GM18499 (cell line): Measurements from ENCODE around the gene RAB3A.

Experiments used
- ATAC-seq: cut with Tn5 transposase; IDR thresholded peaks from one replicate; pipeline ENCODE4 v1.9.1; 2021; ENCODE audit warnings: moderate number of reproducible peaks; ENCODE audit not compliant: insufficient read depth, unreplicated experiment

The RAB3A gene, protein sequence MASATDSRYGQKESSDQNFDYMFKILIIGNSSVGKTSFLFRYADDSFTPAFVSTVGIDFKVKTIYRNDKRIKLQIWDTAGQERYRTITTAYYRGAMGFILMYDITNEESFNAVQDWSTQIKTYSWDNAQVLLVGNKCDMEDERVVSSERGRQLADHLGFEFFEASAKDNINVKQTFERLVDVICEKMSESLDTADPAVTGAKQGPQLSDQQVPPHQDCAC

DNA sequence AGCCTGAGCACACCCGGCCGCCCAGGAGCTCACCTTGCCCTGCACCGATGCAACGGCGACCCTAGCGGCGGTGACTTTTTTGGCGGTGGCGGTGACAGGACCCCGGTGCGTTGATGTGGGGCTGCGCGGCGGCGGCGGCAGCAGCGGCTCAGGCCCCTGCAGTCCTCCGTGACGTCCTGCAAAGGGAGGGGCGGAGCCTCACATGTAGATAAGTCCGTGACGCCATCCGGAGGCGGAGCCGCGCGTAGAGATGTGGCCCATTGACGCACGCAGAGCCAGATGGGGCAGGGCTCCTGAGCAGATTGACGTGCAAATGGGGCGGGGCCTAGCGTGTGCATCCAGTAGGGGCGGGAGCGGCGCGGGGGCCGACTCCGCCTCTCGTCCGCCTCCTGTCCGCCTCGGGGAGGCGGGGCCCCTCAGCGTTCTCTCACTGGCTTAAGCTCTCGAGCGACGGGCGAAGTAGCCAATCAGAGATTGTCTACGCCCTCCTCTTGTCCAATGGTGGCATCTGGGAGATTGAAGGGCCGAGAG is at the start of gene RAB3A:
Gene RAB3A (minus strand): TSS at position 180 of the 531 bp plus-strand sequence. CDS start 1,302 bp downstream, outside the sequence.
- ATAC-seq: peak; percentile 93

DNA sequence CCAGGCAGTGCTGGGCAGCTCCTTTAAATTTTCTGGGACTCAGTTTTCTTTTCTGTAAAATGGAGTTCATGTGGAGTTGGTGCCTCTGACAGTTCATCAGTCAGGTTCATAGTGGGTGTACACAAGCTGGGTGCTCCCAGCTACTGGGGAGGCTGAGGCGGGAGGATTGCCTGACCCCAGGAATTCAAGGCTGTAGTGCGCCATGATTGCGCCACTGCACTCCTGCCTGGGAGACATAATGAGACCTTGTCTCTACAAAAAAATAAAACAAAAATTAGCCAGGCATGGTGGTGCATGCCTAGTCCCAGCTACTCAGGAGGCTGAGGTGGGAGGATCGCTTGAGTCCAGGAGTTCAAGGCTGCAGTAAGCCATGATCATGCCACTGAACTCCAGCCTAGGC is 49.3 kb upstream of the RAB3A start:
- no peak for ATAC-seq

DNA sequence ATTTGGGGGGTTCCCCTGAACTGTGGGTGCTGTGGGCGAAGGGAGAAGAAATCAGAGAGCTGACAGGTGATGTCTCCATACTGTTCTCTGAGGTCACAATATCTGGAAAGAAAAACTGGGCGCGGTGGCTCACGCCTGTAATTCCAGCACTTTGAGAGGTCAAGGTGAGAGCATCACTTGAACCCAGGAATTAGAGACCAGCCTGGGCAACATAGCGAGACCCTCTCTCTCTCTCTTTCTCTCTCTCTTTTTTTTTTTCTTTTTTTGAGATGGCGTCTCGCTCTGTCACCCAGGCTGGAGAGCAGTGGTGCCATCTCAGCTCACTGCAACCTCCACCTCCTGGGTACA is 48.5 kb upstream of the RAB3A start:
- ATAC-seq: no peak

DNA sequence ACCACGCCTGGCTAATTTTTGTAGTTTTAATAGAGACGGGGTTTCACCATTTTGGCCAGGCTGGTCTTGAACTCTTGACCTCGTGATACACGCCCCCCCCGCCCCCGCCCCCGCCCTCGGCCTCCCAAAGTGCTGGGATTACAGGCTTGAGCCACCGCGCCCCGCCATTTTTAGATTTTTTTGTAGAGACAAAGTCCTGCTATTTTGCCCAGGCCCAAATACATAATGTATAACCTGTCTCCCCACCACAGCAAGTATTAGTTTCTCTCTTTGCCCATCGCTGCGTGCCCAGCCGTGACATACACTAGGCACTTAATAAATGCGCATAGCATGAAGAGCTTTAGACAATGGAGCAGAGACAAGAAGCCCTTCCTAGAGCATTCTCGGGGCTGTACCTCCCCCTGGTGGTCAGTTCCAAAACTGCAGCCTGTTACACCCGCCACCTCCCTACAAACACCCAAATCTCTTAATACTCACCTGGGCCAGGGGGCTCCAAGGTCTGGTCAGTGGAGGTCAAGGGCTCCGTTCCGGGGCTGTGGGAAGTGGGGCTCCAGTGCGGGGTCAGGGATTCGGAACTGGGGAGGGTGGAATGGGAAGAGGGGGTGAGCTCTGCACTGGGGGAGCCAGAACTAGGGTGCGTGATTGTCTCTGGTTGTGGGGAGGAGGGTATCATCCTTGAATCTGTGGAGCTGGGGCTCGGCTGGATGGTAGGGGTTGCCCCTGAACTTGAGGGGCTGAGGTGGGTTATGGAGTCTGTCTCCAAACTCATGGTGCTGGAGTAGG is 47.9 kb upstream of the RAB3A start:
- no peak for ATAC-seq

DNA sequence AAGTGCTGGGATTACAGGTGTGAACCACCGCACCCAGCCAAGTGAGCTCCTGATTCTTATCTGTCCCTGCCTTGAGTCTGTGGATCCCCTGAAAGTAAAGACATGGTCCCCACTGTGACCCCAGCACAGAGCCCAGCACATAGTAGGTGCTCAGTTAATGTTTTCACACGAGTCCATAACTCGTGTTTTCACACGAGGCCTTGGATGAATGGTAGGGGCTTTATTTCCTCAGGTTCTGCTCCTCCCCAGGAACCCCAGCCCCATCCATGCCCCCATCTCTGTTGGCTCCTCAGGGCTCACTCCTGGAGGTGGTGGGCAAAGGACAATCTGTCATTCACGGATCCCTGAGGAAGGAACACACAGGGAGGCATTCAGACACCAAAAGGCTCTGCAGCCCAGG is 46.0 kb upstream of the RAB3A start:
- no peak for ATAC-seq

DNA sequence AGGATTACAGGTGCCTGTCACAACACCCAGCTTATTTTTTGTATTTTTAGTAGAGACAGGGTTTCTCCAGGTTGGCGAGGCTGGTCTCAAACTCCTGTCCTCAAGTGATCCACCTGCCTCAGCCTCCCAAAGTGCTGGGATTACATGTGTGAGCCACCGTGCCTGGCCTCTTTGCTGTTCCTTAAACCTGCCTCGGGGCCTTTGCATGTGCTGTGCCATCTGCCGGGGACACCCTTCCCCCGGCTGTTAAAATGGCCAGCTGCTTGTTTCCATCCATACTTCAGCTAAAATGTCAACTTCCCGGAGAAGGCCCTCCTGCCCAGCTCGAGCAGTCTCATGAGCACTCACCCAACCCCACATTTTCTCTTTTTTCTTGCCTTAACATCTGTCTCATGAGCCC is 41.5 kb upstream of the RAB3A start:
- no peak for ATAC-seq

DNA sequence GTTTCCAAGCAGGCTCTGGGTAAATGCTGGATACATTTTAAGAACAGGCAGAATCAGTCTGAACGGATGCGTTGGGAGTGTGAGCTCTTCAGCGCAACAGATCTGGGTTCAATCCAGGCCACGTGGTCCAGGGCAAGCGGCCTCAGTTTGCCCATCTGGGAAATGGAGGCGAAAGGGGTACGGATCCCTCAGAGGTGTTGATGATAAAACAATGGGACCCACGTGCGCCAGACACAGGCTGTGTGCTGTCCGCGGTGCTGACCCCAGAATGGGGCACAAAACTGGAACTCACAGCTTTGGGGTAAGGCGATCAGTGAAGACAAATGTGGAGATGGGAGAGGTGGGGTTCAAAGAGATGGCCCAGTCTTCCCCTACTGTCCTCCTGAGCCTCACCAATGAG is 35.5 kb upstream of the RAB3A start:
- ATAC-seq: no peak

DNA sequence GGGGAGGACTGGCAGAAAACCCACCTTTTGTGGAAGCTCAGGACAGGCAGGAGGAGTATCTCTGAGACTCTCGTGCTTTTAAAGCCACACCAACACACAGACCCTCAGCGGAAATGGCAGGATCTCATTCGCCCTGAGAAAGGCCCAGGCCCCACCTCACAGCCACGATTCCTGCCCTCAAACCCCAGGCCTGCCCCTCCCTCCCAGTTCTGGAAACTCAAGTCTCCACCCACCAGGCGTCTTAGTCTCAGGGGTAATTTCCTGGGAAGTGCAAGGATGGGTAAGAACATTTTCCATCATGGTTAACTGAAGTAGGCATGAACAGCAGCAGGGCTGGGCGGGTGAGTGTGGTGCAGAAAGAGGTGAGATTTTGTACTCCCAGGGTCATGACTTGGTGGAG is 30.4 kb upstream of the RAB3A start:
- ATAC-seq: no peak

DNA sequence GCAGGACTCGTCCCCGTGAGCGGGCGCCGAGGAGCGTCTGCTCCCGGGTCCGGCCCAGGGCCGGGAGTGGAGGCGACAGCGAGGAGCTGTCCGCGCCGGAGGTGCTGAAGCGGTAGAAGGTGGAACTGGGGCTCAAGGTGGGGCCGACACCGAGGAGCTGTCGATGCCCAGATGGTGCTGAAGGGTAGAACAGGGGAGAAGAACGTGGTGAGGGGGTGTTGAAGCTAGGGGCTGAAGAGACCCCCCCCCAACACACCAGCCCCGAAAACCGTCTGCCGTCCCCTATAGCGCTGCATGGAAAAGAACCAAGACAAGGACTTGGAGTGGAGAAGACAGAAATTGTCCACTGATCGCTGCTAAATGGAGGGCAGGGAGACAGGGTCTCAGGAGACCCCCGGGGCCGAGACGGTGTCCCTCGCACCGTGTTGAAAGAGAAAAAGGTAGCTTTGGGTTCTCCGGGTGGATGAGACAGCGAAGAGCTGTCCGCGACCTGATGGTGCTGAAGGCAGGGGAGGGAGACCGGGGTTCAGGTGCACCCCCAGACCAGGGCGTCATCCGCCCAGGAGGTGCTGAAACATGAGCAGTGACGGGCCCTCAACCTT is 29.5 kb upstream of the RAB3A start:
- ATAC-seq: no peak

DNA sequence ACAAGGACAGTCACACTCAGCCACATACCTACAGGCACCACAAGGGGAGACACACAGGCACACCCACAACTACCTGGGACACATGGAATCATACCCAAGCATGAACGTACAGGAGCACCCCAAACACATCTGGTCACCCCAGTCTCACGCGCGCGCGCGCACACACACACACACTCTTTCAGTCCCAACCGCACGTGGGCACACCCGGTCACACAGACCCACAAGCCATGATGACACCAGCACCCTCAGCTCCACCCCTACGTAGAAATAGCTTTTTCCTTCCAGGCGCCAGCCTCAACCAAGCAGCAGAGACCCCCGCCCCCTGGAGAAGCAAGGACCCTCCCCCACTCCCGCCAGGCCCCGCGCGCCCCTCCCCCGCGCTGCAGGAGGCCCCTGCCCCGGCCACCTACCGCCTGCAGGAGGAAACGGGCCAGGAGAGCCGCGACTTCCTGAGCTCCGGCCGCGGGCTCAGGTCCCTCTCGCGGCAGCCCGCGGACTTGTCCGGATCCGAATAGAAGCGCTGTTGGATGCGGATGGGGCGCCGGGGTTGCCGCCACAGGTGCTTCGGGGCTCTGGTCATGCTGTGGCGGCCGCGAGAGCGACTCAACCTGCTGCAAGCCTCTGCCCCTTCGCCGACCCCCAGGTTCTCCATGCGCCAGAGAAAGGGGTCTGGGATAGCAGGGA is 28.8 kb upstream of the RAB3A start:
- no peak for ATAC-seq

DNA sequence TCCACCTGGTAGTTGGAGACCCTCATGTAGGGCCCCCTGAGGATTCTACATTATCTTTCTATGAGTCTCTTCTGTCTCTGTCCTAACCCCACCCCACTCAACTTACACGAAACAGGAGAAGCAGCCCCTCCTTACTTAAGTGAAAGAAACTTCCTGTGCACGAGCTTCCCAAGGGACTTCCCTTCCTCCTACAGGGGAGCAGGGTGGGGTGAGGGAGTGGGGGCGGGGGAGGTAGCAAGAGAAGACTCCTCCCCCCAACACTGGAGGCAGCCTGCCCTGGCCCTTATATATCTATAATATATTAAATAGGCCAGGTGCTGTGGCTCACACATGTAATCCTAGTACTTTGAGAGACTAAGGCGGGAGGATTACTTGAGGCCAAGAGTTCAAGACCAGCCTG is 27.9 kb upstream of the RAB3A start:
- ATAC-seq: no peak

DNA sequence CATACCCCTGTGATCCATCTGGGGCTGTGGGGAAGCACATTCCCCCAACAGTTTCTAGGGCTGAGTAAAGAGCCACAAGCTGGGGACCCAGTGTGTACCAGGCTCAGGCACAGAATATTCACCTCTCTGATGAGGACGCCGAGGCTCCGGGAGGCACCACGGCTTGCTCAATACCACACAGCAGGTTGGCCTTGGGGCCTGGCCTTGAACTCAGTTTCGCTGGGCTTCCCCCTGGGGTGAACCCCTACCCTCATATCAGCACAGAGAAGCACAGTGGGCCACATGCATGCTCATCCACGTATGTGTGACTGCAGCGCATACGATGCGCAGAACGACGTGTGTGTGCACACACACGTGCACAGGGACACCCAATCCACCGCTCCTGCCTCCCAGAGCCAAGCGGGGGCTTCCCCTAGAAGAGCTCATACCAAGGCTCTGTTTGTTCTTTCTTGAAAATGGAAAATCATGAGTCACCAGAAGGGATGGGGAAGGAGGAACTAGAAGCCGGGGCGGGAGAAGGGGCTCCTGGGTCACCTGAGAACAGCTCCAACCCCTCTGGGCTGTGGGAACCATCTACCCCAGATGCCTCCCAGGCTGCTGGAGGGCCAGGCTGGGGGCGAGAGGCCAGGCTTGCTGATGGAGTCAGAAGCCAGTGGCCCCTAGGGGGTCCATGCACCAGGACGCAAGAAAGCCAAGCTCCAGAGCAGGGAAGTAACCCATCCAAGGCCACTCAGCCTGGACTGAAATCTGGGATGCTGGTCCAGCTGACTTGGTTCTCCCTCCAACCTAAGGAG is 27.3 kb upstream of the RAB3A start:
- no peak for ATAC-seq

DNA sequence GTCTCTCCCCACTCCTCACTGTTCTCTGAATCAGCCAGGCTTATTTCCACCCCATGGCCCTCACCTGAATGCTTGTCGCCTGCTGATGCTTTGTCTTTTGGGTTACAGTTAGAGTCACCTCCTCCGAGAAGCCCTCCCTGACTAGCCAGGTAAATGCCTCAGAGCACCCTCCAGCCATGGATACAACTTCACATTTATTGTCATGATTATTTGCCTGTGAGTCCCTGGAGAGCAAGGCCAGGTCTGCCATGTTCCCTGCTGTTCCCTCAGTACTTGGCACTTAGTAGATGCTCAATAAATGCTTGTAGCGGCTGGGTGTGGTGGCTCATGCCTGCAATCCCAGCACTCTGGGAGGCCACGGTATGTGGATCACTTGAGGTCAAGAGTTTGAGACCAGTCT is 26.1 kb upstream of the RAB3A start:
- ATAC-seq: no peak

DNA sequence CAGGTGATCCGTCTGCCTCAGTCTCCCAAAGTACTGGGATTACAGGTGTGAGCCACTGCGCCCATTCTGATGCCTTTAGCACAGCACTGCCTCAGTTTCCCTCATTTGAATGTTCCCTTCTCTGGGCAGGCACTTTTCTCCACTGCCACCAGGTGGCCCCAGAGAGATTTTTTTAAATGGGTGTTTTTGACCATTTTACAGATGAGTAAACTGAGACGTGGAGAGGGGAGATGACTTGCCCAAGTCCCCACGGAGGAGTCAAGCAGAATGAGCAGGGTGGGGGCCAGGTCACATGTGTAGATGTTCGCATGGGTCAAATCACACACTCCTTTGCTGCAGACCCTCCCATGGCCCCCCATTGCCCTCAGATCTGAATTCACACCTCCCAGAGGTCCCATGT is 25.6 kb upstream of the RAB3A start:
- no peak for ATAC-seq

DNA sequence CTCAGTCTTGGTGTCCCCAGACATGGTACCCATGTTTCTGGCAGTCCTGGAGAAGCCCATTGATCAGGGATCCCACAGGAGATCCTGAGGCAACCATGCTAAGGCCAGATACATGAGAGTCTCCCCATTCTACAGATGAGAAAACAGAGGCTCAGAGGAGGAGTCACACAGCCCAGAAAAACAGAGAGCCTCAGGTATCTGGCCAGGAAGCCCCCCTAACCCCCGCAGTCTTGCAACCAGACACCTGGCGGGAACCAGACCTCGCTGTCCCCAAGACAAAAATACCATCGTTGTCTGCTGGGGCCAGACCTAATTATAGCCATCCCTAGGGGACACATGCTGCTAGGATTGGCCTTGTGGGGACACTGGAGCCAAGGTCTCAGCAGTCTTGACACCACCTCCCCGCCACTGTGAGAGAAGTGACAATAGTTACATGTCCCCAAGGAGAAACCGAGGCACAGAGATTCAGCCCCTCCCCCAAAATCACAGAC is 24.0 kb upstream of the RAB3A start:
- ATAC-seq: no peak

DNA sequence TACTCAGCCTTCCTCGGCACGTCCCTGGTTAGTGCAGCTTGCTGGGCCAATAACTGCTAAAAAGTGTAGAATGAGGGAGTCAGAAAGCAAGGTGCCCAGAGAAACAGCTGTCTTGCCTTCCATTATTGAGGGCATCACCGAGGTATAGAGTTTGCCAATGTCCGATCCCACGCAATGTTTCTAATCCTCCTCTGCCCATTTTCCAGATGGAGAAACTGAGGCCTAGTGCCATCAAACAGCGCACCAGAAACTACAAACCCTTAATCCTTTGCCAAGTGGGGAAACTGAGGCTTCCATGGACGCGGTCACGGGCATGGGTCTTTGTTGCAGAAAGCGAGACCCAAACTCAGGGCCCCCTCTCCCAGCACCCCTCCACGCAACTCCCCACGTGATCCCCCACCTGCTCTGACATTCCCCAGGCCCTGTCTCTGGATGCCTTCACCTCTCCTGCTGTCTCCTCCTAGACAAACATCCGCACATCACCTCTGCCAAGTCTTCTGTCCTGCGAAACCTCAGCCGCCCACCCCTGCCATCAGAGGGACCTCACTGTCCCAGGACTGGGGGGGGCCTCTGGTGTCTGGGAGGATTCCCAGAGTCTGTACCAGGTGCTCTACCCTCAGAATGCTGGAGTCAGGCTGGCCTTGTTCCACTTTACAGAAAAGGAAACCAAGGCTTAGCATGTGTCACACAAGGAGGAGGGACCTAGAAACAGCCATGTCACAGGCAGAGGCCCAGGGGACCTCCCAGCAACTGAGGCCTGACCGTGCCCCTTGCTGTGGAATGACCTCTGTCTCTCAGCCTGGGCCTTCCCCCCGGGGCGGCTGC is 23.3 kb upstream of the RAB3A start:
- ATAC-seq: no peak

DNA sequence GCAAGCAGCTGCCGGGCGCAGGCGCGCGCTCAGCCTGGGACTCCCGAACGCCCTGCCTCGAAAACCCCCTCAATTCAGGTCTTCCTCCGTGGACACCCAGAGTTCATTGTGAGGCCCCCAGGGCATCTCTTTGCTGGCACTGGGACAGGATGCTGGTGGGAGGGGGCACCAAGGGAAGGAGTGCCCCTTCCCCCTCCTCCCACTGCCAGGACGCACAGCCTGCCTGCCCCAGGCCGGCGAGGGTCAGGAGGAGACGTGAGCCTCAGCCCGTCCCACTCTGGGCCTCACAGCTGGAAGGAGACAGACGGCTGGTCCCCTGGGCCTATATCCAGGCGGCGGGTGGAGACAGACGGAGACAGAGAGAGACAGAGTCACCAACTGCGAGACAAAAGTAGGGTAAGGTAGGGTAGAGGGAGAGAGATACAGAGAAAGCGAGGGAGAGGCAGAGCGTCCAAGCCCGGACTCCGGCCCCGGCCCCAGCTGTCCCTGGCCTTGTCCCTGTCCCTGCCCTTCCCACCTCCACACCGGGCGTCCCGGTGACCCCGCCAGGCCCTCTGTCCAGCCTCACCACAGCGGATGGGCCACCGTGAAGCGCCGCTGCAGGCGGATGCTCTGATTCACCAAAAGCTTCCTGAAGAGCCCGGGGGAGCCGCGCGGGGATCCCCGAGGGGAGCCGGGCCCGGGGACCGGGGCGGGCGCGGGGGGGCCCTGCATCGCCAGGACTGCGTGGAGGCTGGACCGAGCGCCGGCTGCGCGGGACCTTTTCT is 22.0 kb upstream of the RAB3A start, which contains the start of gene PDE4C:
Gene PDE4C (minus strand): TSS at position 737 of the 767 bp plus-strand sequence. CDS start 23 bp downstream, at position 714.
- ATAC-seq: no peak

DNA sequence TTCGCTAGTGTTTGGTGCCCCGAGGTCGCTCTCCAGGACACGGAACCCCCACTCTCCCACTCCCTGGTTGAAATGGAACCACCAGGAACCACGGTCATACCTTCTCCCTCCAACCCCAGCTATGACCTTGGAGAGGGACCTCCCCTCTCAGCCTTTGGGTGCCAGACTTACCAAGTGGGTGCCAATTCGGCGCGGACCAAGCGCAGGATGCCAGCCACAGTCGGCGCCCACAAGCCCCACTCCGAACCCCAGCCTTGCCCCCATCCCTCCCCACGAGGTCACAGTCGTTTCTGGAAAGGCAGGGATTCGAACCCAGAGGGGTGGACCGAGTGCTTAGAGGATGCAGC is 21.5 kb upstream of the RAB3A start:
- no peak for ATAC-seq
